NCI-H748 (cell line): Measurements from ENCODE around the gene ACACA.
"Not testable (repeated sequence)": the region's sequence is repeated elsewhere in the genome, so short reads cannot be mapped to it uniquely, and the experiment has no call there.

Source experiments
- DNase-seq: peaks from one replicate; lab custom pipeline; 2025; ENCODE audit not compliant: unreplicated experiment; lab: John Stamatoyannopoulos, UW

Gene ACACA

DNA sequence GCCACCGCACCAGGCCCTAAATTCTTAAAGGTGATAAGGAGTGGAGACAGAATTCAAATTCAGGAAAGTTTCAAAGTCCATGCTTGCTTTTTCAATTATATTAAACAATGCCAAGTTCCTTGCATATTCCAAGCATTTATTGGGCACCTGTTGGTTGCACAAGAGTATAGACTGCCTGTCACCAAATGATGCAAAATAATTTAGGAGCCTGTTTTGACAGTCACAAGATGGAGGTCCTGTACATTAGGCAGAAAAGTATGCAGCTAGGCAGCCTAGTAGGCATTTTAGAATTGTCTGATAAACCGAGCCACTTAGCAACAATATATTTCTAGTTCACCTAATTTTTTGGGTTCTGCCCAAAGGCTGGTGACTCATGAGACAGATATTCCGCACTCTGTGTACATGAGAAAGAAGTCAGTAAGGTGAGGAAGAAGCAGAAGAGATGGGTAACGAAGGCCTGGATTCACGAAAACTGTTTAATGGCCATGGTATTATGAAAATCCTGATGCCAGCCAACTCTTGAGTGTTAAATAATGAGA, 7.3 kb downstream of the ACACA start:
- no peak for DNase-seq

DNA sequence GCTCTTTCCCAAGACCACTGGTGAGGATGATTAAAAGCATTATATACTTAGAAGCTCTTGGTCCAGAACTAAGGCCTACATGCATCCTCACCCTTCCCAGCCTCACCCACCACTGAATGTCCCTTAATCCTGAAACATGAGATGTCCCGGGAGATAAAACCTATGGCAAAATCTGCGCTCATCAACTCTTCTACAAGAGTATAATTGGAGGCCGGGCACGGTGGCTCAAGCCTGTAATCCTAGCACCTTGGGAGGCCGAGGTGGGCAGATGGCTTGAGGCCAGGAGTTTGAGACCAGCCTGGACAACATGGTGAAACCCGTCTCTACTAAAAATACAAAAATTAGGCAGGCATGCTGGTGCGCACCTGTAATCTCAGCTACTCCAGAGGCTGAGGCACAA, 13.3 kb downstream of the ACACA start:
- DNase-seq, result no peak

GRCh38 chr17:37392024-37392590, 14.5 kb downstream of the ACACA start:
- no peak for DNase-seq

GRCh38 chr17:37391146-37391545, 15.5 kb downstream of the ACACA start:
- DNase-seq, result no peak

DNA sequence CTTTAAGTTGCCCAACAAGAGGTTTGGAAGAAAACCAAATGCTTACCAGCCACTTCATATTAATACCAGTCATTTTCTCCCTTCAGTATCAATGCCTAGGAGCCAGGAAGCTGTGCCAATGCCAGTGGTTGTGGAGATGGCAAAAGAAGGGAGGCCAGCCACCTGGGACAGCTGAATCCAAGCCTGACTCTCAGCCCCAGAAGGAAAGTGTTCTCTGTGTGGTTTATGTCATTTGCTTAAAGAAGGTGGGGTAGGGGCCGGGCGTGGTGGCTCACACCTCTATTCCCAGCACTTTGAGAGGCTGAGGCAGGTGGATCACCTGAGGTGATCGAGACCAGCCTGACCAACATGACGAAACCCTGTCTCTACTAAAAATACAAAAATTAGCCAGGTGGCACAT, 17.5 kb downstream of the ACACA start:
- DNase-seq, result no peak

DNA sequence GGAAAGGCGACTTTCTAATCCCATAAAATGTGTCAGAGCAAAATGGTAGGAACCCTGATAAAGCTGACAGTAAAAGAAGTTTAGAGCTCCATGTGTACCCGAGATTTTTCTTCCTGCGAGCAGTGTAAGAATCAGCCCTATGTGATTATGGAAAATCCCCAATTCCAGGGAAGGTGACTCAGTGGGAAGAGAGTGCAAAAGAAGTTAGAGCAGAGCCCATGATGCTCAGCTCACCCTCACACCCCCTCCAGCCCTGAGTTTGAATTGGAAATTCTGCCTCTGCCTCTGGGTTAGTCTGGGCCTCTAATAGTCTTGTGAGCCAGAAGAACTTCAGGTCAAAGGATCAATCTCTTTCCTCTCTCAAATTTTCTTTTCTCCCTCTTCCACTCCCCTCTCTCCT, 18.4 kb downstream of the ACACA start:
- DNase-seq, result no peak

- no peak for DNase-seq
Observed at GRCh38 chr17:37386462-37386861, 20.2 kb downstream of the ACACA start.

GRCh38 chr17:37385474-37385990, 21.1 kb downstream of the ACACA start:
- no peak for DNase-seq

- DNase-seq, result no peak
Observed at GRCh38 chr17:37384560-37385149, 22.0 kb downstream of the ACACA start.

DNA sequence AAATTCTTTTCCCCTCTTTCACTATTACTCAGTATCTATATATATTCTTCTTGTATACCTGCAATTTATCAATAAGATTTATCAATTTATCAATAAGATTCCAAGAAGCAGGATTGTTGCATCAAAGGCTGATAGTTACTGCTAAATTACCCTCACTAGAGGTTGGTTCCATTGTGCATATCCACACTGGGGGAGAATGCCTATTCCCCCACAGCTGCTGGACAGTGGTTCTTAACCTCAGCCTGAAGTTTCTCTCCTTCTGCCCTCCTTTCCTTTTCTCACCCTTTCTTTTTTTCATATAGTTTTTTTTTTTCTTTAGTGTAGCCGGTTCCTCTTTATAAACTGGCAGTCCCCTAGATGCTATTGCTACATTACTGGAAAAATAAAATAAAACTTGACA, 24.6 kb downstream of the ACACA start:
- DNase-seq, result no peak

- DNase-seq, result no peak
Observed at GRCh38 chr17:37375706-37376105, 30.9 kb downstream of the ACACA start, which contains the start of gene C17orf78. Gene C17orf78 (plus strand): TSS chr17:37375985. CDS start chr17:37376093, 108 bp downstream.

DNA sequence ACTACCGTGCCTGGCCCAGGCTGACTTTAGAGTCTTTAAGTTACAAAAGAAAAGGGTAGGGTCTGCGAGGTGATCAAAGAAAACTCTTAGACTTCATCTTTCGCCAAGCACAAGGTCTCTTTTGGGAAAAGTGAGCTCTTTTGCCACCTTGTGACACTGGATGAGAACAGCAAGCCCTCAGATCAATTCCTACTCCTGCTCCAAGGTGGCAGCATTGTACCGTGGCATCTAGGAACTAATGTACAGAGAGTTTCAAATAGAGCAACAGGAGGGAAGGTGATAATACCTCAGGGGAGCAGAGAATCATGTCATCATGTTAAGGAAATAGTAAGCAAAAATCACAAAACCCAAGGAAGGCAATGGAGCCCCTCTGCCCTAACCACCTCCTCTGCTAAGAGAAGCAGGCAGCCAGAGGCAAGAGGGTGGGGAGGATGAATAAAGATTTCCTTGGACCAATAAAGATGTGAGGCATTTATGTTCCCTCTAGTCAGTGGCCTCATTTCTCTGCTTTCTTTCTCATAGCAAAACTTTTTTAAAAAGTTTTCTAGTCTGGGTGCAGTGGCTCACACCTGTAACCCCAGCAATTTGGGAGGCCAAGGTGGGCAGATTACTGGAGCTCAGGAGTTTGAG, 33.0 kb downstream of the ACACA start:
- DNase-seq, result peak; percentile 85

GRCh38 chr17:37368577-37368976, 38.1 kb downstream of the ACACA start:
- no peak for DNase-seq

- no peak for DNase-seq
Observed at GRCh38 chr17:37365589-37365988, 41.0 kb downstream of the ACACA start.

- no peak for DNase-seq
Observed at GRCh38 chr17:37361543-37361942, 45.1 kb downstream of the ACACA start.

DNA sequence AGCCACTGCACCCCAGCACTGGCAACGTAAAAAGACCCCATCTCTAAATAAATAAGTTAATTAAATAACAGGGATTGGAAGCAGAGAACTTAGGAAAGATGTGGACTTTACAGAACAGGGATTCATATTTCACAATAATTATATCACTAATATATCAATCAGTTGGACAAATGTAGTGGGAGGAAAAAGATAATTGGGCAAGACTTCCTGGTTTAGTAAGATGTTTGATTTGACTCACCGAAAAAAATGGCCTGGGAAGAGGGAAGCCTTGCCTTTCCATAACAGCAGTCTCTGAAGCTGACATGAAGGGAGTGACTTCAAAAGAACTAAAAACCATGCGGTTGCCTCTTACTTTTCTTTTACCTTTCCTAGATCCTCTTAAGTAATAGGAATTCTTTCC, 46.0 kb downstream of the ACACA start:
- no peak for DNase-seq

DNA sequence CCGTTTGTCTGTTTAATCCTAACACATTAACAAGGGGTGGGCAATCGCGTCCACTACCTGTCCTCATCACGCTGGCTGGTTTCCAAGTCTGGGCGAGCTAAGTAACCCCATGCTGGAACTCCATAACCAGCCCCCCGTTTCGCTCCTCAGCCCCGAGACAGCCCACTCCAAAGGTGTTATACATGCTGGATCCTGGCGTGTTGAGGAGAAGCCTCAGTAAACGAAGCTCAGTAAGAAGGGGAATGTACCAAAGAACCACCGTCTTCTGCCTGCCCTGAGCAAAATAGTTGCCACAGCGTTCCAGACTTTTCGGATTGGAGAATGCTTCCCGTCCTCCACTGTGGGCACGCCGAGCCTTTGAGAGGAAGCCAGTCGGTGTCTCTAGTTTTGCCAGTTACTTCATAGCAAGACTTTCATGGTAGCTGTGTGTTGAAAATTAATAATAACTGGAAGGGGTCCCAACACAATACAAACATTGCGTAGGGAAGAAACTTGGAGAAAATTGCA, 46.9 kb downstream of the ACACA start:
- DNase-seq, result no peak

- DNase-seq, result peak; percentile 96
Observed at GRCh38 chr17:37358830-37359681, 47.6 kb downstream of the ACACA start.

DNA sequence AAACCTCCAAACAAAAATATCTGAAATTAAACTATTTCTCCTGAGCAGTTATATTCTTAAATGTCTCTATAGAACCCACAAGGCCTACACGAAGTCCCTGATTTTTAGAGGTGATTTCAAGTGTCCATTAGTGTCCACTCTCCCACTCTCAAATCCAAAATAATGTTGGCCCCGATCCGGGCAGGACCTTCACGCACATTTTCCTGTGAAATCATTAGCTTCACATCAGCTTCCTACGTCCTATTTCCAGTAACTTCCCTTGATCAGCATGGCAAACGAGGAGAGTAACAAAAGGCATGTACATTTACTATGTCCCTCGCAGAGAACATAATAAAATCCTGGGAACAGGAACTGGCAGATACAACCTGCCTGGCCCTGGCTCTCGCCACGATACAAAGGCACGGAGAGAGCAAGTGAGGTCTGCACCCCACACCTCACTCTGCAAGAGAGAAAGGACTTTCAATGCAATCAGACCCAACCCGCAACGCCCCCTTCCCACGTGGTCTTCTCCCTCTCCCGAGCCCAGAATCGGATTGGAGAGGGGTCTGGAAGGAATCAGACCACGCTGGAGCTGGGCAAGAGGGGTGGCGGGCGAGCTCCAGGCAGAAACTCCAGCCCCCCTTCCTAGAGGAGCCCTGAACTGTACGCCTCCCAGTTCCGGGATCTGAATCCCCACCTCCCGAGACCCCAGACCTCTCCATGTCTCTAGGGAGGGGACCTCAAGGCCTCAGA, 48.4 kb downstream of the ACACA start:
- peak; percentile 86 for DNase-seq

- DNase-seq, result not testable (repeated sequence)
Observed at GRCh38 chr17:37356796-37357569, 49.7 kb downstream of the ACACA start.
